HL-60 (cell line): ENCODE results near the gene USP51.

Source experiments
- DNase-seq, 2 experiments: peaks; one replicate each; pipeline ENCODE4 v3.0.0-alpha.2; 2010 to 2020; ENCODE audit warnings: low read depth in 1 of 2, low spot score in 1 of 2
- H3K27ac ChIP-seq: fragments of 250-450 bp; sonication (Bioruptor Pico); replicated peaks from 2 replicates; pipeline ENCODE4 v1.5.1; 2020; ENCODE audit warnings: mild to moderate bottlenecking, moderate library complexity
- H3K27me3 ChIP-seq: fragments of 250-450 bp; sonication (Bioruptor Pico); 2 replicates; pipeline ENCODE4 v1.5.1; 2021; ENCODE audit warnings: mild to moderate bottlenecking, moderate library complexity; ENCODE audit not compliant: insufficient read depth, poor library complexity, severe bottlenecking
- H3K4me3 ChIP-seq: replicated peaks from 2 replicates; pipeline ENCODE4 v1.5.1; 2011; ENCODE audit warnings: mild to moderate bottlenecking, control low read depth, low read length; ENCODE audit not compliant: insufficient read depth
- GABPA ChIP-seq: IDR thresholded peaks from 2 replicates; pipeline ENCODE4 v1.6.1; 2012; ENCODE audit warnings: low read depth
- POLR2AphosphoS5 ChIP-seq: IDR thresholded peaks from 2 replicates; pipeline ENCODE4 v1.6.1; 2012; ENCODE audit warnings: low read depth
- REST ChIP-seq: IDR thresholded peaks from 2 replicates; pipeline ENCODE4 v1.6.1; 2012; ENCODE audit warnings: low read depth; ENCODE audit not compliant: insufficient replicate concordance
- SPI1 ChIP-seq: IDR thresholded peaks from 2 replicates; pipeline ENCODE4 v1.6.1; 2012; ENCODE audit warnings: low read depth, mild to moderate bottlenecking, borderline replicate concordance
- TF ChIP-seq, protein P1 (sequence below): IDR thresholded peaks from one replicate; pipeline ENCODE4 v1.5.1; 2011; ENCODE audit warnings: low read length, control low read depth, inconsistent platforms; ENCODE audit not compliant: insufficient read depth

USP51 gene

DNA sequence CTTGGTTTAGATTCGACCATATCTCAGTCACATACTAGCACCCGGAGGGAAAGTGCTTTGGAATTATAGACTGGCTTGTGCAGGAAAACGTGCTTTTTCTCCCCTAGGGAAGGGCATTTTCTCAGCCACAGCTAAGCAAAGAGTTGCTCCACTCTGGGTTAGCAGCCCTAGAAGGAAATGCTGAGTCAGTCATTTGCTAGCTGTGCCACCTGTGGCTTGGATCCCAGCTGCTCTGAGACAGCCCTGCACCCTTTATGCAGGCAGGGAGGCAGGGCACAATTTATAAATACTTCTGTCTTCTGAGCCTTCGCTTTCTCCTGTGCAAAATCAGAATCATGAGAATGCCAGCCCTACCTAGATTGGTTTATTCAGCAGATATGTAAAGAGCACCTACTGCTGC lies 1.3 kb upstream of the USP51 start:
- Histone ChIP-seq H3K27ac (no peak overlapping the region), H3K27me3 (no peaks in the 10 kb centered on the region), H3K4me3 (no peak overlapping the region)
- TF ChIP-seq SPI1 (no peak), REST (no peak), POLR2AphosphoS5 (no peak), GABPA (no peak)
- TF ChIP-seq, protein P1, sequence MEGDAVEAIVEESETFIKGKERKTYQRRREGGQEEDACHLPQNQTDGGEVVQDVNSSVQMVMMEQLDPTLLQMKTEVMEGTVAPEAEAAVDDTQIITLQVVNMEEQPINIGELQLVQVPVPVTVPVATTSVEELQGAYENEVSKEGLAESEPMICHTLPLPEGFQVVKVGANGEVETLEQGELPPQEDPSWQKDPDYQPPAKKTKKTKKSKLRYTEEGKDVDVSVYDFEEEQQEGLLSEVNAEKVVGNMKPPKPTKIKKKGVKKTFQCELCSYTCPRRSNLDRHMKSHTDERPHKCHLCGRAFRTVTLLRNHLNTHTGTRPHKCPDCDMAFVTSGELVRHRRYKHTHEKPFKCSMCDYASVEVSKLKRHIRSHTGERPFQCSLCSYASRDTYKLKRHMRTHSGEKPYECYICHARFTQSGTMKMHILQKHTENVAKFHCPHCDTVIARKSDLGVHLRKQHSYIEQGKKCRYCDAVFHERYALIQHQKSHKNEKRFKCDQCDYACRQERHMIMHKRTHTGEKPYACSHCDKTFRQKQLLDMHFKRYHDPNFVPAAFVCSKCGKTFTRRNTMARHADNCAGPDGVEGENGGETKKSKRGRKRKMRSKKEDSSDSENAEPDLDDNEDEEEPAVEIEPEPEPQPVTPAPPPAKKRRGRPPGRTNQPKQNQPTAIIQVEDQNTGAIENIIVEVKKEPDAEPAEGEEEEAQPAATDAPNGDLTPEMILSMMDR: no peak
- peak in 1 of 2 experiments; percentile 0 for DNase-seq

GRCh38 chrX:55490121-55490520 lies 473 bp upstream of the USP51 start:
- Histone ChIP-seq H3K4me3 (peak overlapping the region; percentile 53; the same call in 1 of the 2 replicates), H3K27ac (no peak overlapping the region)
- DNase-seq: no peak

DNA sequence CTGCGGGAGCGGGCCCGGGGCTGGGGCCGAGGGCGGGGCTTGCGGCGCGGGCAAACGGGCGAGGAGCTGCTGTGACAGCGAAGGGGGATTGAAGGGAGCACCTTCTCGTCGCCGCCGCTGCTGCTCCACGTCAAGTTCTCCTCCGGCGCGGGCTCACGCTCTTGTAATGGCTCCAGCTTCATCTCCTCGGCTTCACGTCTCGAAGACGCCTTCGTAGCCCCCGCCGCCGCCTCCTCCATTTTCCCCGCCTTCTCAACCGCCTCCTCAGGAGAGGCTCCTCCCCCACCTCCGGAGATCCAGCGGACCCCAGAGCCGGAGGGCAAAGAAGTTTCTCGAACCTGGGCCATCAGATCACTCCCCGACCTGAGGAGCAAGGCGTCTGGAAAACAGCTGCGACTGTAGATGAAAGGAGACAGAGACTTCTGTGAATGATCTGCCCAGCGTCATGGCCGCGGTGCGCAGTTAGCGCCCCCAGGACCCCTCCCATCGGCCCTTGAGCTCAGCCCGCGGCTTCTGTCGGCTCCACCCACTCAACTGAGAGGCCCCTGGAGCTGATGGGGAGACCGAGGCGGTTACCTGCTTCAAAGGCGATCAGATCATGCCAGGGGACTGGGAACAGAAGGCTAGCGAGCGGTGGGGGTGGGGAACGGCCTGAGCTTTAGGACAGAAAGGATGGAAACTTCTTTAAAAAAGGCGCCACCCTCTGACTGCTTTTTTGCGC lies 895 bp downstream of the USP51 start:
- Histone ChIP-seq H3K27me3 (no peaks in the 10 kb centered on the region), H3K4me3 (peak overlapping the region; percentile 53), H3K27ac (peak overlapping the region; percentile 54)
- no peak for TF ChIP-seq REST
- TF ChIP-seq SPI1: no peak
- TF ChIP-seq POLR2AphosphoS5: no peak
- TF ChIP-seq, protein P1: no peak
- TF ChIP-seq GABPA: no peak
- DNase-seq: peak in 1 of 2 experiments; percentile 29

More at GRCh38 chrX:55490121-55490520, 473 bp upstream of the USP51 start:
- H3K27me3 ChIP-seq: no peaks in the 10 kb centered on the region
- no peak for TF ChIP-seq REST
- no peak for TF ChIP-seq SPI1
- TF ChIP-seq, protein P1: no peak
- TF ChIP-seq POLR2AphosphoS5: no peak
- no peak for TF ChIP-seq GABPA
